Medulla oblongata (tissue), 1 donor: ENCODE data around the gene COL4A1.

Experiments
- DNase-seq: peaks from one replicate; pipeline ENCODE4 v3.0.0-alpha.2; 2015; ENCODE audit errors: extremely low spot score

COL4A1 gene

DNA sequence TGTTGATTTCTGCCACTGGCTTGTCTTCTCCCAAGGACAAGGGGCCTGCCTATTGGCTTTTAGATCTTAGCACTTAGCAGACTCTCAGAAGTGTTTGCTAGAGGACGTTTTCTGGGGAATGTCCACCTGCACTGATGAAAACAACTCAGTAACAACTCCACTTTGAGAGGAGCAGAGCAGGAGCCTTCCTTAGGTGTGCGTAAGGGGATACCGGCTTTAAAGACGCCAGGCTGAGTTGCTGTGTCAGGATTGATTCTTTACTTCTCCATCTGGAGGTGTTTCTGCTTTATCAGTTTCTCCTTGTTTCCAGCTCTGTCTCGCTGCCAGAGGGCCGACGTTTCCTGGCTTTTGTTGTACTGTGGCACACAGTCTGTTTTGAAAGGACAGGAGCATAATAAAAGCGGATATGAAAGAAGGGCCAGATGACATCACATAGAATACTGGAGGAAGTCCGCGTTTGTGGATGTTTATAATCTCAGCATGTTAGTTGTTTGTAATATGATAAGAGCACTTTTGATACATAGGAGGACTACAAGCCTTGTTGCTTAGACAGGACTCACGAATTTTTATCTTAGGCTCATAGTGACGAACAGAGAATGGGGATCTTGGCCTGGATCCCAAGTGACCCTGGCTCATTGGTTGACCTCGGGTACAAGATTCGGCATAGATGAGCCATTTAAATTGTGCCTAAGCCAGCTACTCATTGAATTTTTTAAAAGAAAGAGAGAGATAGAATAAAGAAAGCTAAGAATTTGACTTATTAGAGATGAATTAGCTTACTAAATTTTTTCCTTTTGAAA lies 34.7 kb upstream of the COL4A1 start:
- DNase-seq, result peak; percentile 64

GRCh38 chr13:110340812-110341444 lies 34.0 kb upstream of the COL4A1 start:
- peak; percentile 18 for DNase-seq

DNA sequence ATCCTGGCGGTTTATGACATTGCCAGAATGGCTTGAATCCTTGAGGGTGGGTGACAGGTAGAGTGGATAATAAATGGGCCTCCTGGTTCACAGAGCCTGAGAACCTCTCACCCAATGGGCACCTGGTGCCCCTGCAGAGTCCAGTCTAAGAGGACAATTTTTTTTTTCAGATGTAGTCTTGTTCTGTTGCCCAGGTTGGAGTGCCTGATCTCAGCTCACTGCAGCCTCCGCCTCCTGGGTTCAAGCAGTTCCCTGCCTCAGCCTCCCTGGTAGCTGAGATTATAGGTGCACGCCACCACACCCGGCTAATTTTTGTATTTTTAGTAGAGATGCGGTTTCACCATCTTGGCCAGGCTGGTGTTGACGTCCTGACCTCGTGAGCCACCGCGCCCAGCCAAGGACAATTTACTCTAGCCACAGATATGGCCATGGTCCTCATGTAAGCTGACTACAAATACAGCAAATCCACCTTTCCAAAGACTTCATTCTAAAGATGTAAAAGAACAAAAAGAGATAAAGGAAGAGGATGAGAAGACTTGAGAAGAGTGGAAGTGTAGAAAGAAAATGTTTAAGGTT lies 33.1 kb upstream of the COL4A1 start:
- no peak for DNase-seq

- DNase-seq, result no peak
Measured at GRCh38 chr13:110339263-110339662, 32.3 kb upstream of the COL4A1 start.

DNA sequence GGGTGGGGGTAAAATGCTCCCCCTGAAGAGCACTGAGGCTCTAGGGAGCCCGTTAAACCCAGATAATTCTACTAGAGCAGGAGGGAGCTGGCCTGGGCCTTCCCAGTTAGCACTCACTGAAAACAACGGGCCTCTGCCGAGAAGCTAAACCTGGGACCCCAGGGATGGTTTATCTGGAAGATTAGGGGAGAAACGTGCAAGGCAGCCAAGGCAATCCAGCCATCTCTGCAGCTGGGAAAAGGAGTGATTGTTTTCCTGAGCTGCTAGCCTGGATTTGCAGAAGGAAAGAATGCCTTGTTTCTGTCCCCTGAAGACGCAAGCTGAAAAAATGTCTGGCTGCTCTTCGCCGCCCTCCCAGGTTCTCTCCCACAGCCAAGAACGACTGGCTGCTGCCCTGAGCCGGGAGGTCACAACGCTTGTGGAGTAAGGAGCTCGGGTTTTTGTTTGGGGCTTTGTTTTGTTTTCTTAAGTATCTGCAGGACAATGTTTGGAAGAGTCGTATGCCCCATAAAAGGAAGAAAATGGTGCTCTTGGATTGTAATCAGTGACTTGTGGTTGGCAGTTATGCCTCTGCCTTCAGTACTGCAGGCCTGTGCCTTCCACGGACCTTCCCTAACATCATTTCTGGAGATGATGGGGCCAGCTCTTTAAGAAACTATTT lies 31.6 kb upstream of the COL4A1 start:
- peak; percentile 54 for DNase-seq

DNA sequence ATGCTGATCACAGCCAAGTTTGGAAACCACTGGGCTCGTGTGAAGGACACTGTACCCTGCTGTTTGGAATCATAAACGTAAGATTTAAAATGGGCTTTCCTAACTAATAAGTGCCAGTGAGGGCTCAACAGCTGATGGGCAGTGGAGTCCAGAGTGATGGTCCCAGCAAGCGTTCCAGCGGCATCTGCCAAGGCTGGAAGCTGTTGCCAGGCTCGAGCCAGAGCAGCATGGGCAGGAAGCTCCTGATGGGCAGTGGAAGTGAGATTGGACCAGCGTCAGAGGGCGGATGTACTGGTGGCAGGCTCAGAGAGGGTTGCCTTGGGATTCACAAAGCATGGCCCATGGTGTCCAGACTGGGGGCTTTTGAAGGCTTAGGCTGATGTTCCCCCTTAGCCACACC lies 30.3 kb upstream of the COL4A1 start:
- DNase-seq, result no peak

- no peak for DNase-seq
Measured at GRCh38 chr13:110336681-110337080, 29.7 kb upstream of the COL4A1 start.

- no peak for DNase-seq
Measured at GRCh38 chr13:110336108-110336507, 29.2 kb upstream of the COL4A1 start.

DNA sequence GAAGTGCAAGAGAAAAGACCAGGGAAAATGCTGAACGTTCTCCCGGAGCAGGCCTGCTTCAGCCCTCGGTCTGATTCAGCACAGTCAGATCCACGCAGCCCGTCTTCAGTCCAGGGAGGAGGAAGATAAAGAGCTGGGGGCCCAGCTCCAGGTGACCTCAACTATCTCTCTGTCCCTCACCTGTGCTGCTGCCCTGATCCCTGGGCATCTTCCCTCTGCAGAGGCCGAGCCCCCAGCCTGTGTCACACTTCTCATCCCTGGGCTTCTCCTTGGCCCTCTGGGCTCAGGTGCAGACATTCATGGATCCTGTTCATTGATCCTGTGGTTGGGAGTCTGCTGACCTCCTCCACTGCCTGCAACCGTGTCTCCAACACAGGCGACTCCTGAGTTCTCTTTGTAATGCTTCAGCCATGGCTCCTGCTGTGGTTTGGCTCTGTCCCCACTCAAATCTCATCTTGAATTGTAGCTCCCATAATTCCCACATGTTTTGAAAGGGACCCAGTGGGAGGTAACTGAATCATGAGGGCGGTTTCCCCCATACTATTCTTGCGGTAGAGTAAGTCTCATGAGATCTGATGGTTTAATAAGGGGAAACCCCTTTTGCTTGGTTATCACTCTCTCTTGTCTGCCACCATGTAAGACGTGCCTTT lies 28.0 kb upstream of the COL4A1 start:
- no peak for DNase-seq

DNA sequence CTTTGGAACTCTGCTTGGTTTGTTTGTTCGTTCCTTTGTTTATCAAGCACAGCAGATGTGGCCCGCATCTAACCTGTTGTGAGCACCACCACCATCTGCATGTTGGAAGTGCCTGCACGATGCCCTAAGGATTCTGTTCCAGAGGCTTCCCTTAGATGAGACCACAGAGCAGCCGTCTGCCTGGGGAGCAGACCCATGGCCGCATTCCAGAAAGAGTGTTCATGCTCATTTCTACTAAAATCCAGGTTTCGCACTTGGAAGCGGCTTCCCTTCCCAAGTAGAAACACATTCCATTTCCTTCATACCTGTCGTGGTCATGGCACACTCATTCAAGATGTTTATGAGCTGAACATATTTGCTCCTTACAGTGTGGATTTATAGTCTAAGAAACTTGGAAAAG lies 27.3 kb upstream of the COL4A1 start:
- no peak for DNase-seq

GRCh38 chr13:110333837-110334236 lies 26.9 kb upstream of the COL4A1 start:
- DNase-seq, result no peak

DNA sequence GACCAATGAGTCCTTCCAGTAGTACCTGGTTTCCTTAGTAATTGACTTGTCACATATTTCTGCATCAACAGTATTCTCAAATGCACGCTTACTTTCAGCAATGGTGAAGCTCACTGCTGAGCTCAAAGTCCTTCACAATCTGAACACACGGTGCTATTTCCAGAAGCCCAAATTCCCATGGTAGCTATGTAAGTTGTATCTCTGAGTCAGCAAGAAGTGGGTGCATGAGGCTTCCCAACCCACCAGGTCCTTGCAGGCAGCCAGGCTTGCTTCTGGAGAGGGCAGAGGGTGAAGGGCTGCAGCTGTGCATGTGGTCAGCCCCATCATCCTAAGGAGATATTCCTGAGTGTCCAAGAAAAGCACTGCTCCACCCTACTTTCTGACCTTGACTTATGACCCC lies 25.8 kb upstream of the COL4A1 start:
- DNase-seq, result no peak

DNA sequence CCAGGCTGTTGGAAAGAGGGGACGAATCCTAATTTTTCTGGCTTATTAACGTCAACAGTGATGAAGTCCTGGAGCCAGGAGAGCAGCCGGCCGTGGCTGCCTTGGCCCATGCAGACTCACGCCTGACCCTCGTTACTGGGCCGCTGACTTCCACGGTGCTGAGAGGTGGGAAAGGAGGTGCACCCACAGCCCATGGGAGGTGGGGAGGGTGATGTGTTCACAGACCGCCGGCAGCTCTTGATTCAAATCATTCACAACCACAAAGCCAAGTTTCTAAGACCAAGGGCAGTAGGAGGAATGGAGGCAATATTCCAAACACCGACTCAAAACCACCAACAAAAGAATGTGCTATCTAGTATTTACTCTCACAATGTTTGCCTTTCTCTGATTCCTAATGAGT lies 24.4 kb upstream of the COL4A1 start:
- no peak for DNase-seq

GRCh38 chr13:110330491-110331011 lies 23.6 kb upstream of the COL4A1 start:
- no peak for DNase-seq

- no peak for DNase-seq
Measured at GRCh38 chr13:110329798-110330461, 23.0 kb upstream of the COL4A1 start.

- DNase-seq, result no peak
Measured at GRCh38 chr13:110329258-110329657, 22.3 kb upstream of the COL4A1 start.

DNA sequence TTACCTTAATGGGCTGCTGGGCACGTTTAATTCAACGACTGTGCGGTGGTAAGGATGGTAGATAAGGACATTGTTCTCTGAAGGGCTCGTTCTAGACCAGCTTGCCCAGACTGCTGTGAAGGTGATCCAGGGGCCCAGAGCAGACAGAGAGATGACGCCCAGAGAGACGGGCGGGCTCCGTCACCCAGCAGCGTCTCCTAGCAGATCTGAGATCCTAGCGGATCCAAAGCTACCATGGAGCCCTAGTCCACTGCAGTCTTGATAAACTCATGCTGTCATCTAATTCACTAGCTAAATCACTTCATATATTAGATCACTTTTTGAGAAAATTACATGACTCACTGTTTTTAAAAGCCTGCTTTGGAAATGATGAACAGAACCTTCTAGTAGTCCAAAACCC lies 21.6 kb upstream of the COL4A1 start:
- DNase-seq, result no peak

DNA sequence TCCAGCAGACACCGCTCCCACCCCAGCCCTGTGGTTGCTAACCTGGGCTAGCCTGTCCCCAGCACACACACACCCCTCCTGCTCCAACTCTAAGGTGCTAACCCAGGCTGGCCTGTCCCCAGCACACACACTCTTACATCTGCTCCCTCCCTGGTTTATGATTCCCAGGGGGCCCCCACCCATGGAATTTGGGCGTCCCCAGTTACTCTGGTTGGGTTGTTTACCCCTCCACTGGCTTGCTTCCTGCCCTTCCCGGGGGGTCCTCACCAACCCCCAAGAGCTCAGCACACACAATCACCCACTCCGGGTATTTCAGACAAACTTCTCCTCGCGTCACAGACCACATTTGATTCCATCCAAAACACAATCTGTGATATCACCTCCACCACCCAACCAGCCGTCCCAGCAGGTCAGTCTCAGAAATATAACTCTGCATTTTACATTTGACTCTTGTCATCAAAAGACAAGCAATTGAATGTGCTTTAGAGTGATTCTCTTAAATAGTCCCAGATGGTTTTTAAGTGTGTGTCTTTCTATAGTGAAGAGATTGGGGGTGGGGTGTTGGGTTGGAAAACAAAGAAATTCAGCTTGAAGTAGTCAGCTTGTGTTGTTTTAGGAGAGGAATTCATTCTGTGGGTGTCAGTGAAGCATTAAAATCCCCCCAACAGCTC lies 20.2 kb upstream of the COL4A1 start:
- no peak for DNase-seq

DNA sequence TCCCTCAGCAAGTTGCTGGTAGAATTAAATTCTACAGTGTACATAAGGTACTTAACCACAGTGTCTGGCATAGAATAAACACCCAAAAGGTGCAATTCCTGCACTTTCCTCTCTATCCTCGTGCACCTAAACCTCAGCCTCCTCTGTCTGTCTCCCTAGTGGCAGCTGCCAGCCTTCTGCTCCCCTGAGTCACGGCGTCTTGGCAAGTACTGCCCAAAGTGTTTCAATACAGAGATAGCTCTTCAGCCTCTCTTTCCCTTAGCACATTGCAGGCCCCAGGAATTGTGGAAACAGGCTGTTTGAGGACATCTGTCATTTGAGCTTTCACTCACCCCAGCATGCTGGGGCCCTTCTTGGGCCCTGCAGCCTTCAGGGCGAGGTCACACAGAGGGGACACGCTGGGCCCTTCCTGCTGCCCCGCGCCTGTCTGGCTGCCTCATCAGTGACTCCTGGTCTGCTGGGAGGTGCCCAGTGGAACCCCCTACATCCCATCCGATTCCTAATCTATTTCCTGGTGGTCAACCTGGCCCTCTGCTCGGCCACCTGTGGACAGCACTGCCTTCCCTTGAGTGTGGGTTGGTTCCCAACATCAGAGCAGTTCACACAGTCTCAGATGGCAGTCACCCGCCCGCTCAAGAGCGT lies 19.4 kb upstream of the COL4A1 start:
- DNase-seq, result no peak

- DNase-seq, result no peak
Measured at GRCh38 chr13:110324026-110324749, 17.2 kb upstream of the COL4A1 start.
